Retinal pigment epithelial cell (primary cell): ENCODE measurements around the gene STRN3.
A peak's percentile ranks its signal among the peaks of the same experiment; 100 is the strongest.
"Not testable (repeated sequence)": the region's sequence is repeated elsewhere in the genome, so short reads cannot be mapped to it uniquely, and the experiment has no call there.

Experiments
- DNase-seq: peaks from one replicate; pipeline ENCODE4 v3.0.0-alpha.2; 2010; ENCODE audit warnings: low read depth
- H3K4me3 ChIP-seq: 2 replicates; pipeline ENCODE4 v1.5.1; 2011; ENCODE audit warnings: mild to moderate bottlenecking, low read length, control low read depth, moderate library complexity
- CTCF ChIP-seq: conservative IDR thresholded peaks from 2 replicates; pipeline ENCODE4 v1.5.1; 2011; ENCODE audit warnings: low read depth, low read length, control low read depth, inconsistent platforms

Gene STRN3

DNA sequence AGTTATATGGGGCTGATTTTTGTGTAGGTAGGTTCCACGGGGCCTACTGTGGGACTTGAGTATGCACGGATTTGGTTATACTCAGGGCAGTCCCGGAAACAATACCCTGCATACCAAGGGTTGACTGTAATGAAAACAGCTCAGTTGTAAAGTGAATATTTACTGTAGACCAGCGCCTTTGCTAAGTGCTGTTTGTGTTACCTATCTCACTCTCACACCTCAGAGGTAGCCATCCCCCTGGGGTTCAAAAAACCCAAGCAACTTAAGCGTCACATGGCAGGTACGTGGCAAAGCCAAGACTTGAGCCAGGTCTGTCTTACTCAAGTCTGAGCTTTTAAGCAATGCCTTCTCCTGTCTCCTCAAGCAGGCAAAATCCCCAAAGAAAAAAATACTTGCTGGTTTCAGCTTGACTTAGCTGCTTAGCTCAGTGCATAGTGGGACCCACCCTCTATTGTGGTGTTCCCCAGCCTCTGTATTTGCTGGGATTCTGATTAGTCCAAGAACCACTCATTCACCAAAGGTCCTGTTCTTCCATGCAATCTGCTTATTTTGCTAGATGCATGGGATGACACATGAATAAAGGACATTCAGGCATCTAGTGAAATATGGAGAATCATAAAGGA is 34.2 kb upstream of the STRN3 start:
- H3K4me3 ChIP-seq: no peak overlapping the region
- DNase-seq: no peak
- TF ChIP-seq CTCF: no peak

DNA sequence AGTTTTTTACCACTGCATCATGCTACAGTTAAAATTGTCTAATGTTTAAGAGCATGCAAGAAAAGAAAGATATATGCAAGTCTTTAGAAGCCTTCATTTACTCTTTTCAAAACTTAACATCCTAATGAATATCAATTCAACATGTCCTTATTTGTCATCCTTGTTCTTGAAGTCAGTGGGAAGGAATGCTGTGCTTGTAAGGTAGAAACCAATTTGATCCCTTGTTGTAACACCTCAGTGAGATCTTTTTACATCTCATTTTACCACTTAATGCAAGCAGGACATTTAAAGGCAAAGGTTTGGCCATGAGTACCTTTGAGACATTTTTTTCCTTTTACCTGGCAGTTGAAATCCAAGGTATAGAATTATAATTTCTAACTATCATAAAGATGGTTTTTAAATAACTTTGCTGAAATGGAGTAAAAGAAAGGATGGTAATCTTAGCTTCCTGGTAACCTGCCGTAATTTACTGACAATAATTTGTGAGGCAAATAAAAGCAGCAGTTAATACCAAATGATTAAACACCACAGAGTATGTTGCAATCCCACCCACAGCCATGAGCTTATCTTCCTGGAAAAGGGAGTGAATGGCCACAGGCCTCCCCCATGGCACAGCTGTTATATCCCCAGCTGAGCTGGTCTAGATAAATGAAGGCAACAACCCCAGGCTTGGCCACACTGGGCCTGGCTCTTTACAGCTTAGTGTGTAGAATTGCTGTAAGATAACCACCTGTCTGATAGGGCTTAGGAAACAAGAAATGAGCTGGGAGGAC is 33.2 kb upstream of the STRN3 start:
- no peak for TF ChIP-seq CTCF
- no peak overlapping the region for H3K4me3 ChIP-seq
- peak; percentile 20 for DNase-seq

DNA sequence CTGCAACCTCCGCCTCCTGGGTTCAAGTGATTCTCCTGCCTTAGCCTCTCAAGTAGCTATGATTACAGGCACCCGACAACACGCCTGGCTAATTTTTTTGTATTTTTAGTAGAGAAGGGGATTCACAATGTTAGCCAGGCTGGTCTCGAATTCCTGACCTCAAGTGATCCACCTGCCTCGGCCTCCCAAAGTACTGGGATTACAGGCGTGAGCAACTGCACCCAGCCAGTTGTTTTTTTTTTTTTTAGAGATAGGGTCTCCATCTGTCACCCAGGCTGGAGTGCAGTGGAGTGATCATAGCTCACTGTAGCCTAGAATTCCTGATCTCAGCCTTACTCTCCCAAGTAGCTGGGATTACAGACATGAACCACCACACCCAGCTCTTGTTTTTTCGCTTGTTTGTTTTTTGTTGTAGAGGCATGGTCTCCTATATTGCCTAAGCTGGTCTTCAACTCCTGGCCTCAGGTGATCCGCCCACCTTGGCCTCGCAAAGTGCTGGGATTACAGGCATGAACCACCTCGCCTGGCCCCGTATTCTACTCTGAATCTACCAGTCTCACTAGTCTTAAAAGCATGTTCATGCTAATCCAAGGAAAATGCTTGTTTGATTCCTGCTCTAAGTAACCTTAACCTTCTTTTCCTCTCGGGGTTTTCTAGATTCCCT is 31.7 kb upstream of the STRN3 start:
- TF ChIP-seq CTCF: no peak
- no peak for DNase-seq

DNA sequence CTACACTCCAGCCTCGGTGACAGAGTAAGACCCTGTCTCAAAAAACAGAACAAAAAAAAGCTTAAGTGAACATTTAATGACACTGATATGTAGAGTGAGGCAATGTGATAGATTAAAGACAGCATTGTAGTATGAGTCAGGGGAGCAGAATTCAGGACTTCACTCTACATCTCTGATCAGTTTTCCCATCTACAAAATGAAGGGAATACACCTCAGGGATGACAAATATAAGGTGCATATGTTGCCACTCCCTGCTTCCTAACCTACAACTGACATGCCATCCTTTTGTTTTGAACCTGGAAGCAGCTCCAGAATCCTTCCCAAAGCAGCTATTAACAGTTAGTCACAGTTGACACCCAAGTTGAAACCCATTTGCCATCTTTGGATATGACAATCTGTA is 30.9 kb upstream of the STRN3 start:
- DNase-seq: no peak
- H3K4me3 ChIP-seq: no peak overlapping the region
- TF ChIP-seq CTCF: no peak

More for the DNA sequence above, 31.7 kb upstream of the STRN3 start:
- no peak overlapping the region for H3K4me3 ChIP-seq

DNA sequence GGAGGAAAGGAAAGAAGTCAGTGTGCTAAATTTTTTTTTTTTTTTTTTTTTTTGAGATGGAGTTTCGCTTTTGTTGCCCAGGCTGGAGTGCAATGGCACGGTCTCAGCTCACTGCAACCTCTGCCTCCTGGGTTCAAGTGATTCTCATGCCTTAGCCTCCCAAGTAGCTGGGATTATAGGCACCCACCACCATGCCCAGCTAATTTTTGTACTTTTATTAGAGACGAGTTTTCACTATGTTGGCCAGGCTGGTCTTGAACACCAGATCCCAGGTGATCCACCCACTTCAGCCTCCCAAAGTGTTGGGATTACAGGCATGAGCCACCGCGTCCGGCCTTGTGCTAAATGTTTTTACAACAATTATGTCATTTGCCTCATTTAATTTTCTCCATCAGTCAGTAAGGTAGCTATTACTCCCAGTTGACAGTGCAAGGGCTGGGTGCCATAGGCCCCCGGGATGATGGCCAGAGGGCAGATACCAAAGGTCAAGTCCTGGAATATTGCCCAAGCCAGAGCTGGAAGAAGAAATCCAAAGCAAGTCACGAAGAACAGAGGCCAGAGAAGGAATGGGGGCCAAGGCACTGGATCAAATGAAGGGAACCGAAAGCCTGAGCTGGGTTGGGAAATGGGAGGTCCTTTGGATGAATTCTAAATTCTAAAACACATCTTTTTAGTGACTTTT is 26.9 kb upstream of the STRN3 start:
- DNase-seq, H3K4me3 ChIP-seq: not testable (repeated sequence)

GRCh38 chr14:31051511-31051910 is 25.3 kb upstream of the STRN3 start:
- DNase-seq: no peak
- no peak for TF ChIP-seq CTCF

GRCh38 chr14:31051023-31051422 is 24.8 kb upstream of the STRN3 start:
- no peak for DNase-seq
- H3K4me3 ChIP-seq: no peak overlapping the region
- TF ChIP-seq CTCF: no peak

More at GRCh38 chr14:31051511-31051910, 25.3 kb upstream of the STRN3 start:
- no peak overlapping the region for H3K4me3 ChIP-seq
